Activated CD8-positive, alpha-beta memory T cell treated with anti-CD3 and anti-CD28 coated beads for 24 hours (primary cell): Measurements from ENCODE around the gene ITGB3BP.

Experiments used
- DNase-seq: peaks from one replicate; pipeline ENCODE4 v3.0.0-alpha.2; 2020

ITGB3BP gene

DNA sequence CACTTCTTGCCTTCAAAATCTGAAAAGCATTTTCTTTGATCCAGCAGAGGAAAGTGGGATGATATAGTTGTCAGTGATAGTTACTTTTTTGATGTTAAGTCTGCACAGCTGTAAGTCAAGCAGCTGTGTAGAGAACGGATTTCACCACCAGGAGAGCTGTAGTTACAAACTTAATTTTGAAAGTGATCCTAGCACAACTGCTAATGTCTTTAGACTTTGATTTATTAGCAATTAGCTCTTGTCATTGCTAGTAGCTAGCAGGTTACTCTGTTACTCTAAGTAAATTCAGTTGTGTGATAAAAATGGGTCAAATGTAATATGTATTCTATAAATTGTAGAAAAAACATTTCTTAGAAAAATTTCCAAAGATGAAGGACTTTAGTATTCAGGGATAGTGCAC lies 109.6 kb downstream of the ITGB3BP start:
- DNase-seq: no peak

DNA sequence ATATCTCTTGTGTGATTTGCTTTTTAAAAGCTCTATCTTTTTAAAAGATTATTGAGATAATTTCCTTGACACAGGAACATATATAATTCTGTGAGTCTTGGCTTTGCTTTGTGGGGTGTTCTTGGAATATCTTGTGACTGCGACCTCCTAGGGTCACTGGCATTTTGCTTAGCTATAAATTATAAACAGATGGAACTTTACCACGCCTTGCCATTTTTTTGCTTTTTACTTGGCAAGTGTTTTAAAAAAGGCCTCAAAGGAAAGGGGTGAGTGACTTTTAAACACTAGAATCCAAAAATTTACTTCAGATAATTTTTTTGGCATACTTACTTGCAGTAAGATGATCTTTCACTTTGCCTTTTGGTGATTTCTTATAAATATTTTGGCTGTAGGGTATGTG lies 112.0 kb downstream of the ITGB3BP start:
- no peak for DNase-seq

DNA sequence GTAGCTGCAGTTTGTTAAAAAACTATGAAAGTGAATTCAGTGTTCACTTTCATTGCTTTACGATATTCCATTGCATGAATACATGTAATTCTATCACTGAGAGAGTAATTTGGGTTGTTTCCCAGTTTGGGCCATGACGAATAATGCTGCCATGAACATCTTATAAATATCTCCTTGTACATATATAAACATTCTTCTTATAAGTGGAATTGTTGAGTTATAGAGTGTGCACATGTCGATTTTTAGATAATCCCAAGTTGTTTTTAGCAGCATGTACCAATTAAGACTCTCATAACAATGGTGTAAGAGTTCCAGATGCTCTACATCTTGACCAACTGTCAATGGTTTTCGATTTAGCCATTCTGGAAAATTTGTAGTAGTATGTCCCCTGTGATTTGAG lies 114.7 kb downstream of the ITGB3BP start:
- DNase-seq: no peak

DNA sequence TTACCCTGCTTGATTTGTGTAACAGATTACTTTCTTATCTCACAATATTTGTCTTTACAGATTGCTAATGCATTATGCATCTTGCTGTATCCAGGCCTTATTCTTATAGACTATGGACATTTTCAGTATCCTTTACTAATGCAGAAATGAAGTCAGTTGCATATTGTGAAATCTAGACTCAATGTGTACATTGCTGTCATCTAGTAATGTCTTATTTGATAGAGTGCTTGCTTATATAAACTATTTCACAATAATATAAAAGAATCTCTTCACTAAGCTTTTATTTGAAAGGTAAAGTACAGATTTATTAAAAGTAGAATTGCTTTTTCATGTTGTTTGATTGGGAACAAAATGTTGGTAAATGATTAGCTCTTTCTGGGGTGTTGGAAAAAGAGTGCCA lies 116.0 kb downstream of the ITGB3BP start:
- no peak for DNase-seq

DNA sequence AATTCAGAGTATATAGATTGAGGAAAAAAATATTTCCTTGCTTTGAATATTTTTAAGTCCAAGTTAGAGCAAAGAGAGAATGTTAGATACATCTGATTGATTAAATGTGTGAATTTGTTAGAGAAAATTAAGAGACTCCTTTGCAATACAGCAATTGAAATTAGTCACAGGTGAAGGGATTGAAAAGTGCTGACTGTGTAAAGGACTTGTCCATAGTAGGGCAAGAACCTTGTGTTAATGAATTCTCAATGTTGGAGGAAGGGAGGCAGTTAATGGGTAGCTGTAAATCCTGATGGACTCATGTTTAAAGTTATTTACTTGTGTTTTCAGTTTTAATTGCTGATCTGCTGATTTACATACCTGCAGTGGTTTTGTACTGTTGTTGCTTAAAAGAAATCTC lies 117.0 kb downstream of the ITGB3BP start:
- no peak for DNase-seq

DNA sequence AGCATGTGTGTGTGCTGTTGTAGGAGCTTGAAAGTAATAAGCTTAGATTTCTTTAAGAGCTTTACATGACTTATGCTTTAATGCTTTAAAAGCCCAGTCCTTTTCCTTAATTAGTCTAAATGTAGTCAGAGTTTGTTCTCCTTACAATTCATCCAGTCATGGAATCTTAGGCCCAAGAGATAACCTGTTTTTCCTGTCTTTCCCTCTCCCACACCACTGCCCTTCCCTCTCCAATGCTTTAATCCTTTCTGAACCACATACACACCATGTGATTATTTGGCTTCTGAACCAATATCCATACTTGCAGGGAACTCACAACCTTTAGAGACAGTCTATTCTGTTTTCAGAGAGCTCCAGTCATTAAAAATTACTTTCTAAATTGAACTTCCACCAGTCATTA lies 118.0 kb downstream of the ITGB3BP start:
- no peak for DNase-seq

DNA sequence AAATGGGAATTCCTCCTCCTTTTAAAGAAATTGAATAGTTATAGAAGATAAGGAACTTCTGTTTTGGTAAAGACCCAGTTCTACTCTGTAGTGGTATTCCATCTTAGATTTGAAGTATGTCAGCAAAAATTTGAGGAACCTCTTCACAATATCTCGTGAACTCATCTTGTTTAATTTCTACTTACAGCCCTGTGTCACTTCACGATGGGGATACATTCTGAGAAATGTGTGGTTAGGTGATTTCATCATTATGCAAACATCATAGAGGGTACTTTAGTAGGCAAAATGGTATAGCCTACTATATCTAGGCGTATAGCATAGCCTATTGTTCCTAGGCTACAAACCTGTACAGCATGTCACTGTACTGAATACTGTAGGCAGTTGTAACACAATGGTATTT lies 119.6 kb downstream of the ITGB3BP start:
- DNase-seq: no peak

DNA sequence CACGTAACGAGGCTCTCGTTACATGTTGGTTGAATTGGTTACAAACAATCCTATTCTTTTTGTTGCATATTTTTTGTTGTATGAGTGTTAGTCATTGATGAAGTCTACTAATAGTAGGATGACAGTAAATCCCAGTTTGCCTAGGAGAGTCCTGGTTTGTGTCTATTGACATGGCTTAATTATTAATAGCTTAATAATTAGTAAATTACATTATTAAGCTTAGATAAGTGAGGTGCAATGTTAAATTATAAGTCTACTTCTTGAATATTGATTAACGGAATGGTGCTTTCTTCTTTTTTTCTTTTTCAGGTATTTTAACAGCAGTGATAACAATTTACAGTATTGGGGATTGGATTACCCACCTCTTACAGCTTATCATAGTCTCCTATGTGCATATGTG lies 121.1 kb downstream of the ITGB3BP start:
- DNase-seq: no peak
